GM10266 (cell line): ENCODE results near the gene SEMA4A.
A peak's percentile ranks its signal among the peaks of the same experiment; 100 is the strongest.

ENCODE experiments used
- DNase-seq: peaks from one replicate; pipeline ENCODE4 v3.0.0; 2012; ENCODE audit errors: extremely low spot score
- TF ChIP-seq, protein P1 (sequence below): IDR thresholded peaks from 2 replicates; pipeline ENCODE4 v1.5.1; 2012; ENCODE audit warnings: mild to moderate bottlenecking, low read depth; ENCODE audit not compliant: control insufficient read depth, insufficient read depth; ENCODE audit errors: missing control alignments

The SEMA4A gene

DNA sequence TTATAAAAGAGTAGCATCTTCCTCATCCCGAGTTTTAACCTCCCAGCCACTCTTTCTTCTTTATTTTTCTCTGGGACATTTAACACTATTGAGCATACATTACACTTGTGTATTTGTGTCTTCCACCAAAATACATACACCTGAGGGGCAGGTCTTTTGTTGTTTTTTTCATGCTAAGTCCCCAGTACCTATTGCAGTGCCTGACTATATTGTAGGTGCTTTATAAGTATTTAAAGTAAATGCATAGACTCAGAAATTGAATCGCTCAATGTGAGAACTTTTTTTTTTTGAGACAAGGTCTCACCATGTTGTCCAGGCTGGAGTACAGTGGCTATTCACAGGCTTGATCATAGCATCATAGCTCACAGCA is 7.8 kb upstream of the SEMA4A start:
- TF ChIP-seq, protein P1, sequence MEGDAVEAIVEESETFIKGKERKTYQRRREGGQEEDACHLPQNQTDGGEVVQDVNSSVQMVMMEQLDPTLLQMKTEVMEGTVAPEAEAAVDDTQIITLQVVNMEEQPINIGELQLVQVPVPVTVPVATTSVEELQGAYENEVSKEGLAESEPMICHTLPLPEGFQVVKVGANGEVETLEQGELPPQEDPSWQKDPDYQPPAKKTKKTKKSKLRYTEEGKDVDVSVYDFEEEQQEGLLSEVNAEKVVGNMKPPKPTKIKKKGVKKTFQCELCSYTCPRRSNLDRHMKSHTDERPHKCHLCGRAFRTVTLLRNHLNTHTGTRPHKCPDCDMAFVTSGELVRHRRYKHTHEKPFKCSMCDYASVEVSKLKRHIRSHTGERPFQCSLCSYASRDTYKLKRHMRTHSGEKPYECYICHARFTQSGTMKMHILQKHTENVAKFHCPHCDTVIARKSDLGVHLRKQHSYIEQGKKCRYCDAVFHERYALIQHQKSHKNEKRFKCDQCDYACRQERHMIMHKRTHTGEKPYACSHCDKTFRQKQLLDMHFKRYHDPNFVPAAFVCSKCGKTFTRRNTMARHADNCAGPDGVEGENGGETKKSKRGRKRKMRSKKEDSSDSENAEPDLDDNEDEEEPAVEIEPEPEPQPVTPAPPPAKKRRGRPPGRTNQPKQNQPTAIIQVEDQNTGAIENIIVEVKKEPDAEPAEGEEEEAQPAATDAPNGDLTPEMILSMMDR: no peak

DNA sequence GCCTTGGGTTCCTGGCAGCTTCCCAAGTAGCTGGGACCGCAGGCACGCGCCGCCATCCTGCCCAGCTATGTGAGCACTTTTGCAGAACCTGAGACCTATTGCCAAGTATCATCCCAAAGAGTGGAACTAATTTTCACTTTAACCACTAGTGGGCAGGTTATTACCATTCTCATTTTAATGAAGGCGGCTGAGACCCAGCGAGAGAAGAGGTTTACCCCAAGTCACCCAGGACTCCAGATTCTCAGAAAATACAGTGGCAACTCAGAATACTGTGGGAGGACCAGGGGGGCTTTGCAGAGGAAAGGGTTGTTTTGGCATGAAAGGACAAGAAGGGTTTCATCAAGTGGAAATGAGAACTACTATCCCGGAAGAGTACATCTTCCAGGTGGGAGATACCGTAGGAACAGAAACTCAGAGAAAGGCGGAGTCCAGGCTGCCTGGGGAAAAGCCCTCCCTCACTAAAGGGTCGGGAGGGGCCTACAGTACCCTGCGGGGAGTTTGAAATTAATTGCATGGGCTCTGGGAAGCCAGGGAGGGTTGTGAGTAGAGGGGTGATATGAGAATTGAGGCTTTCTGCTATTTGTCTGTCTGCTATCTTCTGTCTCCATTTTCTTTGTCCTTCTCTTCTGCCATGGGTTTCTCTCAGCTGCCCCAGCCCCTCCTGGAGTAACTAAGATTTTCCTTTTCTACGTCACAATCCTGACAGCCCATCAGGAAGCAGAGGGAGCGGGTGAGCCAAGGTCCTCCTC is 7.2 kb upstream of the SEMA4A start:
- DNase-seq: peak; percentile 81
- TF ChIP-seq, protein P1: peak; percentile 74

More for the DNA sequence above, 7.8 kb upstream of the SEMA4A start:
- DNase-seq: no peak

DNA sequence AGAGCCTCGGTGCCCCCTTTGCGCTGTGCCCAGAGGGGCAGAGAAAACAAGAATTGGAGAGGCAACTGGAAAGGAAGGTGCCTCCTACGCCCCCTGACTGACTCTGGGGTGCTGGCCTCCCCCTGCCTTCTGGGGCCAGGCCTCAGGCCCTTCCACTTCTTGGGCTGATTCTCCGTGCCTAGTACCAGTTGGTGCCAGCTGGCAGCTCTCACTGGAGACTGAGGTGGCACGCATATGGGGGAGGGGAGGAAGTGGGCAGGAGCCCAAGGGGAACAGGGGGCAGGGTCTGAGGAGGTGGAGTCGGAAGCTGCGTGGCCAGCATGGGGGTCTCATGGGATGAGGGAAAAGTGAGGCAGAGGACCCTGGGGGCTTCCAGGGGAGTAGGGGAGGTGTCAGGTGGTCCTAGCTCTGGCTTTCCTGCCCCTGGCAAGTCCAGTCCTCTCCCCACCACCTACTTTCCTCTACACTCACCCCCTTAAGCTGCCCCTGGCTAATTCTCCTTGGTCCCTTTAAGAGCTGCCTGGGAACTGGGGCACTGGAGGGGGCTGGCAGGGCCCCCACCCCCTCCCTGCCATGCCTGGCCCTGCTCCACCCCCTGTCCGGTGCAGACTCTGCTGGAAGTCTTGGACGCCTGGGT is 6.5 kb upstream of the SEMA4A start:
- no peak for DNase-seq

DNA sequence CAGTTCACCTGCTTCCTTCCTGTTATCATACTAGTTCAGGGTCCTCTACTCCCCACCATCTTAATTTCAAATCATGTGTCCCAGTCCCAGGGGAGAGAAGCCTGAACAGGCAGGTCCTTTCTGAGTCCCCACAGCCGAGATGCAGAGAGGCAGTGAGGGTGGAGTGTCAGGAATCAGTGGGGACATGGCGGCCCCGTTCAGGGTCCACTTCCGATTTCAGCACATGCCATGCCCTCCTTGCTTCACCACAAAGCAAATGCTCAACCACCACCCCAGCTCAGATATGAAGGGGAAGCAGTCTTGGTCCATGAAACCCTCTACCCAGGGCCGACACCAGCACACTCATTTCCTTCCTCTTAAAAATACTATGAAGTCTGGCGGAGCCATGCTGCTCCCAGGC is 5.2 kb upstream of the SEMA4A start:
- TF ChIP-seq, protein P1: no peak
- no peak for DNase-seq

More for the DNA sequence above, 6.5 kb upstream of the SEMA4A start:
- TF ChIP-seq, protein P1: no peak

DNA sequence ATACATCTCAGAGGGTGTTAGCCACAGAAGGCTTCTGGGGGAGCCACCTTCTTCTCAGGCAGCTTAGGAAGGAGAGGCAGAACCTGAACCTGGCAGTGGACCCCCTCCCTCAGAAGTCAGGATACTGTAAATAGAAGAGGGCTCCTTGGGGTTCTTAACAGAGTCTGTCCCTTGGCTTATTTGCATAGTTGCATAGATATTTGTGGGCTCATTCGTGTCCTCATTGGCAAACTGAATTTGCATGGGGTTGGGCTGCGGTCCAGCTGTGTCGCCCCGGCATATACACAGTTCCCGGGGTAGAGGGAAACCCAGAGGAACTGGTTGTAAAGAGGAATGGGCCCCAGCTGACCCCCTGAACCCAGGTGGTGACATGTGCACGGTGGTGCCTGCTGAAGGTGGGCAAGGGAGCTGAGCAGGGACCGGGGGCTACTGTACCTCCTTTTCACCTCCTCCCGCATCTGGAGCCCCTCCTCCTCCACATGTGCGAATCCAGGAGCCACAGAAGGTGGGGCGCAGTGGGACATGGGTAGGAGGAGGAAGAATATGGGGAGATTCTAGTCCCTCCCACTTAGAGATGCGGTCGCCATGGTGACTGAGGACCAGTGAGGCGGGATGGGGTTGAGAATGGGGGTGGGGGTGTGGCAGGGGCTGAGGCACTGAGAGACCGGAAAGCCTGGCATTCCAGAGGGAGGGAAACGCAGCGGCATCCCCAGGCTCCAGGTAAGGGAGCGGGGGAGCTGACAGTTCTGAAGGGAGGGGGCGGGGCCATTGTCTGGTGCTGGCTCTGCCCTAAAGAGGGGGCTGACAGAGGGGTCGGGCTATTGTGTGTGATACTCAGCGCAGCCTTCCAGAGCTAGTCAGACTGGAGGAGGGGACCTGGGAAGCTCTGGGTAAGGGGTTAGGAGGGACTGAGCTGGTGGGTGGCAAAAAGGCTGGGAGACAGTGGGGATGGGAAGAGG is 3.7 kb upstream of the SEMA4A start:
- TF ChIP-seq, protein P1: no peak
- DNase-seq: peak; percentile 70

DNA sequence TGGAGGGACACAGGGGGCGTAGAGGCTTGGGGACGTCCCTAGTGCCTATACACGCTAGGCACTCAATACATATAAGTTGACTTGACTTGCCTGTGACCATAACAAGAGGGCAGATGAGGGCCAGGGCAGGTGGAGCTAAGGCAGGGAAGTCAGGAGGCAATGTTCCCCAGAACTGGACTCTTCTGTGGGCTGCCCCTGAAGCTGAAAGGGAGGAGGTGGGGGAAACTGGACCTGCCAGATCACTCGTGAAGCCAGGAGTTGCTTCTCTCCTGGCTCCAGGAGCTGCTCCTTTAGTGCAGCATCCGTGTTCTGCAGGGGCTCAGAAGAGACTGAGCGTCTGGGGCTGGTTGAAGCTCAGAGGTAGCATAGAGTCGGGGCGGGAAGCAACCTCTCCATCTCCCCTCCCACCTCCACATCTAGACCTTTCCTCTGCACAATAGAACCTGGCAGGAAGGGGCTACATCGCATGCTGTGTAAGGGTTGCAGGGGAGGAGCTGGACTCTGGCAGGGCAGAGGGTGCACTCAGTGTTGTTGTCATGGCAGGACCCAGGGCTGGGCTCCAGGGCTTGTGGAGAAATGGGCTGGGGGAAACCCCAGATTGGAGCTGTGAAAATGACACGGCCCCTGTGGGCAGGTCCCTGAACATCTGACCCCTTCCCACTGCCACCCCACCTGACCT is 2.9 kb upstream of the SEMA4A start:
- DNase-seq: no peak
- TF ChIP-seq, protein P1: no peak
